PC-9 (cell line): ENCODE data around the gene LMTK3. TPM values are rescaled to one million over a fixed set of nuclear protein-coding genes. Genes with fewer than 3 reads are reported as not detected.
A peak's percentile ranks its signal among the peaks of the same experiment; 100 is the strongest.

Experiments
- Bru-seq: library from RNA; stranded (reverse); fragments of 400-500 nt; gene quantifications from one replicate; lab custom pipeline; 2021; lab: Mats Ljungman, UMichigan
- BruChase-seq, 2 experiments: library from RNA; stranded (reverse); fragments of 400-500 nt; gene quantifications; one replicate each; lab custom pipeline; 2021; lab: Mats Ljungman, UMichigan
- BruUV-seq: library from RNA; stranded (reverse); fragments of 400-500 nt; replicated peaks from 2 replicates; lab custom pipeline; 2021; lab: Mats Ljungman, UMichigan
- CTCF ChIA-PET: fragments of 300-600 bp; sonication (Branson Sonifier 250); formaldehyde crosslinking; loops from one replicate; lab custom pipeline; 2022; ENCODE audit warnings: antibody characterized with exemption; lab: Charles Lee
- POLR2A ChIA-PET: fragments of 300-600 bp; sonication (Branson Sonifier 250); formaldehyde crosslinking; loops from one replicate; lab custom pipeline; 2022; ENCODE audit warnings: antibody characterized with exemption; ENCODE audit not compliant: unreplicated experiment; lab: Charles Lee
- DNase-seq, 2 experiments: peaks; one replicate each; pipeline versions ENCODE4 v3.0.0 to v3.0.0-alpha.2; 2015 to 2022; ENCODE audit warnings: mixed read lengths in 1 of 2
- H2AFZ ChIP-seq: fragments of 200-600 bp; sonication (generic); 2 replicates; pipeline ENCODE4 v1.8.1; 2017; ENCODE audit warnings: antibody characterized with exemption
- H3F3A ChIP-seq: fragments of 200-600 bp; sonication (generic); 2 replicates; pipeline ENCODE4 v1.8.1; 2017; ENCODE audit warnings: antibody characterized with exemption, mild to moderate bottlenecking, low read depth; ENCODE audit not compliant: insufficient read depth
- H3K27ac ChIP-seq: fragments of 200-600 bp; sonication (generic); 2 replicates; pipeline ENCODE4 v1.6.1; 2016; ENCODE audit warnings: mixed run types
- H3K27me3 ChIP-seq: fragments of 200-600 bp; sonication (generic); 2 replicates; pipeline ENCODE4 v1.6.1; 2016; ENCODE audit warnings: low read depth, mixed run types; ENCODE audit not compliant: insufficient read depth
- H3K36me3 ChIP-seq: fragments of 200-600 bp; sonication (generic); 2 replicates; pipeline ENCODE4 v1.6.1; 2016; ENCODE audit warnings: low read depth, mixed run types
- H3K4me1 ChIP-seq: fragments of 200-600 bp; sonication (generic); replicated peaks from 2 replicates; pipeline ENCODE4 v1.6.1; 2016; ENCODE audit warnings: mixed run types; ENCODE audit not compliant: insufficient read depth
- H3K4me2 ChIP-seq: fragments of 200-600 bp; sonication (generic); 2 replicates; pipeline ENCODE4 v1.6.1; 2017; ENCODE audit warnings: mixed run types
- H3K4me3 ChIP-seq: fragments of 200-600 bp; sonication (generic); 2 replicates; pipeline ENCODE4 v1.6.1; 2016; ENCODE audit warnings: mixed run types
- H3K79me2 ChIP-seq: fragments of 200-600 bp; sonication (generic); 2 replicates; pipeline ENCODE4 v1.6.1; 2017; ENCODE audit warnings: low read depth, mixed run types
- H3K9me2 ChIP-seq: fragments of 200-600 bp; sonication (generic); 2 replicates; pipeline ENCODE4 v1.8.1; 2017; ENCODE audit warnings: mild to moderate bottlenecking; ENCODE audit not compliant: insufficient read depth
- H3K9me3 ChIP-seq: fragments of 200-600 bp; sonication (generic); 2 replicates; pipeline ENCODE4 v1.8.1; 2016; ENCODE audit warnings: low read depth; ENCODE audit not compliant: insufficient read depth
- H4K20me1 ChIP-seq: fragments of 200-600 bp; sonication (generic); 2 replicates; pipeline ENCODE4 v1.8.1; 2017; ENCODE audit not compliant: insufficient read depth
- CTCF ChIP-seq: fragments of 200-600 bp; sonication (generic); conservative IDR thresholded peaks from 2 replicates; pipeline ENCODE4 v1.6.1; 2017; ENCODE audit warnings: mixed run types, antibody characterized with exemption, mild to moderate bottlenecking, moderate library complexity
- EZH2 ChIP-seq: fragments of 200-600 bp; sonication (generic); IDR thresholded peaks from 2 replicates; pipeline ENCODE4 v1.8.0; 2017; ENCODE audit warnings: antibody characterized with exemption, low read depth
- intact Hi-C: fragments of 100-400 bp; cut with micrococcal nuclease; formaldehyde crosslinking; loops from one replicate; pipeline ENCODE4 v1.10.0; 2022; ENCODE audit not compliant: unreplicated experiment
- long read RNA-seq: library from polyadenylated mRNA; stranded (forward); transcript quantifications from one replicate; pipeline ENCODE4 v2.0.0, GENCODE V29; 2022
- total RNA-seq: library from RNA; stranded (reverse); gene quantifications from 2 replicates; pipeline ENCODE4 v1.2.3, GENCODE V29; 2021

LMTK3 gene
- total RNA-seq = 13.9 and 19.6 TPM in 2 replicates
- Bru-seq, nascent RNA = percentile 46 among the genes with signal in this experiment
- BruChase-seq, experiment 1, labeled RNA remaining after a 2-hour chase = percentile 50 among the genes with signal in this experiment
- percentile 53 among the genes with signal in this experiment for BruChase-seq, experiment 2, labeled RNA remaining after a 6-hour chase
- long read RNA-seq, partial matches to known transcripts = 0 of 22 reads
- long read RNA-seq, other reads (novel, unspliced or antisense) = 22 of 22 reads

- Histone ChIP-seq H4K20me1 (no peaks in the 10 kb centered on the region), H3K4me2 (peak within 1 kb of the TSS; percentile 53), H3K9me2 (no peaks in the 10 kb centered on the region), H3K9me3 (no peaks in the 10 kb centered on the region), H3K79me2 (no peaks in the 10 kb centered on the region), H3K4me1 (no peaks in the 10 kb centered on the region; the same call in 1 of the 2 replicates), H3F3A (peaks cover 40% of the 10 kb centered on the region; the same call in 1 of the 2 replicates), H3K27ac (no peak within 1 kb of the TSS), H3K36me3 (no peaks in the 10 kb centered on the region), H2AFZ (no peak within 1 kb of the TSS), H3K4me3 (no peak within 1 kb of the TSS), H3K27me3 (no peaks in the 10 kb centered on the region)
- TF ChIP-seq EZH2 = no peak
- DNase-seq = no peak
- ChIA-PET CTCF (no interaction called here), POLR2A (no interaction called here)
- intact Hi-C loops = loop anchor here (2.0 kb wide), 1 partner anchor 41 kb away; the partner anchor contains the start of gene SULT2B1
- BruUV-seq = no TSS peak
These were observed at the start of gene LMTK3 for GRCh38 chr19:48511800-48512503. Gene LMTK3, minus strand, starts transcription at chr19:48511835. Its CDS starts 259 bp downstream, at chr19:48511576.

GRCh38 chr19:48561412-48561811 lies 49.8 kb upstream of the LMTK3 start:
- Histone ChIP-seq H3F3A (peaks cover 33% of the 10 kb centered on the region), H3K79me2 (no peaks in the 10 kb centered on the region), H3K4me1 (peaks cover 19% of the 10 kb centered on the region), H3K36me3 (no peaks in the 10 kb centered on the region), H3K27me3 (no peaks in the 10 kb centered on the region), H3K27ac (no peak overlapping the region), H2AFZ (no peak overlapping the region), H3K4me3 (no peak overlapping the region), H3K9me2 (no peaks in the 10 kb centered on the region), H4K20me1 (no peaks in the 10 kb centered on the region), H3K9me3 (no peaks in the 10 kb centered on the region), H3K4me2 (no peak overlapping the region)
- no peak for TF ChIP-seq CTCF
- TF ChIP-seq EZH2 = no peak
- ChIA-PET CTCF (no interaction called here), POLR2A (no interaction called here)
- intact Hi-C loops = no loop called here
- DNase-seq = no peak
- no TSS peak for BruUV-seq

GRCh38 chr19:48560095-48560530 lies 48.5 kb upstream of the LMTK3 start:
- no peak for DNase-seq
- ChIA-PET POLR2A (no interaction called here), CTCF (no interaction called here)
- Histone ChIP-seq H3K36me3 (no peaks in the 10 kb centered on the region), H3K4me1 (peaks cover 26% of the 10 kb centered on the region), H4K20me1 (no peaks in the 10 kb centered on the region), H3K9me2 (no peaks in the 10 kb centered on the region), H3K4me2 (no peak overlapping the region), H3F3A (peaks cover 36% of the 10 kb centered on the region), H3K27ac (no peak overlapping the region), H3K27me3 (no peaks in the 10 kb centered on the region), H3K9me3 (no peaks in the 10 kb centered on the region), H2AFZ (no peak overlapping the region), H3K4me3 (no peak overlapping the region), H3K79me2 (no peaks in the 10 kb centered on the region)
- no peak for TF ChIP-seq CTCF
- TF ChIP-seq EZH2 = no peak
- no TSS peak for BruUV-seq
- intact Hi-C loops = no loop called here
